IMR-90 (cell line): Measurements from ENCODE around the gene ASTN2. TPM values are rescaled to one million over a fixed set of nuclear protein-coding genes. Genes with fewer than 3 reads are reported as not detected.

Experiments
- ATAC-seq: fragments of 200-7000 bp; cut with Tn5 transposase; 2 replicates; pipeline ENCODE4 v1.9.1; 2020; ENCODE audit warnings: low read depth, mild to moderate bottlenecking, moderate library complexity
- BruUV-seq: library from RNA; stranded (reverse); fragments of 400-500 nt; replicated peaks from 2 replicates; lab custom pipeline; 2021; lab: Mats Ljungman, UMichigan
- CTCF ChIA-PET: fragments of 300-600 bp; formaldehyde crosslinking; extraction: SDS; loops from one replicate; lab custom pipeline; 2021; ENCODE audit warnings: antibody characterized with exemption; lab: Yijun Ruan, JAX
- POLR2A ChIA-PET: fragments of 300-600 bp; sonication (Branson Sonifier 250); formaldehyde crosslinking; loops from one replicate; lab custom pipeline; 2022; ENCODE audit warnings: antibody characterized with exemption; ENCODE audit not compliant: unreplicated experiment; lab: Charles Lee
- DNase-seq: peaks from one replicate; pipeline ENCODE4 v3.0.0; 2013
- H2AFZ ChIP-seq: replicated peaks from 2 replicates; pipeline ENCODE3; 2013; ENCODE audit warnings: low read length, mild to moderate bottlenecking; ENCODE audit not compliant: poor library complexity
- H2AK5ac ChIP-seq: 2 replicates; pipeline ENCODE4 v1.6.1; 2013; ENCODE audit warnings: low read depth, low read length, inconsistent platforms
- H2AK9ac ChIP-seq: replicated peaks from 2 replicates; pipeline ENCODE3; 2013; ENCODE audit warnings: mild to moderate bottlenecking, low read depth, low read length, moderate library complexity; ENCODE audit not compliant: poor library complexity
- H2BK120ac ChIP-seq: 2 replicates; pipeline ENCODE4 v1.6.1; 2013; ENCODE audit warnings: low read depth, low read length, inconsistent platforms
- H2BK15ac ChIP-seq: 3 replicates; pipeline ENCODE4 v1.6.1; 2013; ENCODE audit warnings: low read depth, low read length, inconsistent platforms
- H2BK20ac ChIP-seq: 2 replicates; pipeline ENCODE4 v1.6.1; 2013; ENCODE audit warnings: low read depth, mild to moderate bottlenecking, inconsistent platforms, low read length, moderate library complexity
- H2BK5ac ChIP-seq: 2 replicates; pipeline ENCODE4 v1.6.1; 2013; ENCODE audit warnings: mild to moderate bottlenecking, low read depth, low read length, inconsistent platforms; ENCODE audit not compliant: poor library complexity, severe bottlenecking
- H3K14ac ChIP-seq: replicated peaks from 2 replicates; pipeline ENCODE4 v1.6.1; 2013; ENCODE audit warnings: low read depth, low read length, inconsistent platforms
- H3K18ac ChIP-seq: 2 replicates; pipeline ENCODE4 v1.6.1; 2013; ENCODE audit warnings: low read depth, low read length, control low read depth
- H3K23ac ChIP-seq: 2 replicates; pipeline ENCODE4 v1.6.1; 2013; ENCODE audit warnings: low read depth, low read length, inconsistent platforms
- H3K27ac ChIP-seq: 2 replicates; pipeline ENCODE4 v1.5.1; 2013; ENCODE audit warnings: mild to moderate bottlenecking, control low read depth, low read length; ENCODE audit not compliant: insufficient read depth
- H3K27me3 ChIP-seq: 2 replicates; pipeline ENCODE4 v1.6.1; 2013; ENCODE audit warnings: low read length; ENCODE audit not compliant: control insufficient read depth, insufficient read depth
- H3K36me3 ChIP-seq: 2 replicates; pipeline ENCODE4 v1.6.1; 2013; ENCODE audit warnings: low read length, mixed read lengths; ENCODE audit not compliant: control insufficient read depth, insufficient read depth
- H3K4ac ChIP-seq: 2 replicates; pipeline ENCODE4 v1.6.1; 2013; ENCODE audit warnings: low read depth, low read length, inconsistent platforms
- H3K4me1 ChIP-seq: 2 replicates; pipeline ENCODE4 v1.6.1; 2013; ENCODE audit warnings: low read length, mixed read lengths; ENCODE audit not compliant: control insufficient read depth, insufficient read depth
- H3K4me2 ChIP-seq: 2 replicates; pipeline ENCODE4 v1.6.1; 2013; ENCODE audit warnings: low read depth, mild to moderate bottlenecking, control low read depth, low read length, moderate library complexity
- H3K4me3 ChIP-seq: 2 replicates; pipeline ENCODE4 v1.5.1; 2013; ENCODE audit warnings: low read depth, mild to moderate bottlenecking, control low read depth, low read length, moderate library complexity; ENCODE audit not compliant: insufficient read depth
- H3K56ac ChIP-seq: 2 replicates; pipeline ENCODE4 v1.6.1; 2013; ENCODE audit warnings: low read length, inconsistent platforms; ENCODE audit not compliant: insufficient read depth; ENCODE audit errors: extremely low read depth
- H3K79me1 ChIP-seq, 2 experiments: 2 replicates each; pipeline ENCODE4 v1.6.1; 2013; ENCODE audit warnings: low read length in 2 of 2, inconsistent platforms in 1 of 2, low read depth in 1 of 2
- H3K9ac ChIP-seq: 2 replicates; pipeline ENCODE4 v1.6.1; 2013; ENCODE audit warnings: low read depth, low read length, control low read depth
- H3K9me1 ChIP-seq: 2 replicates; pipeline ENCODE4 v1.6.1; 2013; ENCODE audit warnings: low read length, inconsistent platforms; ENCODE audit not compliant: insufficient read depth
- H3K9me3 ChIP-seq: 2 replicates; pipeline ENCODE4 v1.6.1; 2013; ENCODE audit warnings: low read length; ENCODE audit not compliant: control insufficient read depth, insufficient read depth
- H4K20me1 ChIP-seq: 2 replicates; pipeline ENCODE4 v1.6.1; 2013; ENCODE audit warnings: low read length, inconsistent platforms; ENCODE audit not compliant: insufficient read depth
- H4K5ac ChIP-seq: 2 replicates; pipeline ENCODE4 v1.6.1; 2013; ENCODE audit warnings: mild to moderate bottlenecking, low read depth, low read length, control low read depth
- H4K8ac ChIP-seq, 2 experiments: 2 replicates each; pipeline ENCODE4 v1.6.1; 2013; ENCODE audit warnings: low read depth in 2 of 2, low read length in 2 of 2, control low read depth in 1 of 2, inconsistent platforms in 1 of 2
- H4K91ac ChIP-seq: 2 replicates; pipeline ENCODE4 v1.6.1; 2013; ENCODE audit warnings: low read depth, low read length, inconsistent platforms; ENCODE audit not compliant: insufficient read depth
- BHLHE40 ChIP-seq: fragments of 150-350 bp; IDR thresholded peaks from 2 replicates; pipeline ENCODE4 v1.6.1; 2016; ENCODE audit warnings: mild to moderate bottlenecking, low read depth, low read length
- CEBPB ChIP-seq: IDR thresholded peaks from 2 replicates; pipeline ENCODE4 v1.6.1; 2012; ENCODE audit warnings: low read depth, low read length, improper control_type of control experiment
- CHD1 ChIP-seq: IDR thresholded peaks from 2 replicates; pipeline ENCODE4 v1.6.1; 2012; ENCODE audit warnings: low read depth, low read length, improper control_type of control experiment
- CTCF ChIP-seq: conservative IDR thresholded peaks from 2 replicates; pipeline ENCODE4 v1.5.1; 2012; ENCODE audit warnings: mild to moderate bottlenecking, low read depth, low read length, improper control_type of control experiment
- MAZ ChIP-seq: IDR thresholded peaks from 2 replicates; pipeline ENCODE4 v1.6.1; 2012; ENCODE audit warnings: low read depth, mild to moderate bottlenecking, low read length, improper control_type of control experiment, moderate library complexity, borderline replicate concordance
- MXI1 ChIP-seq: IDR thresholded peaks from 2 replicates; pipeline ENCODE4 v1.6.1; 2012; ENCODE audit warnings: low read depth, mild to moderate bottlenecking, low read length, moderate library complexity, borderline replicate concordance
- RAD21 ChIP-seq: IDR thresholded peaks from 2 replicates; pipeline ENCODE4 v1.6.1; 2012; ENCODE audit warnings: low read length, improper control_type of control experiment
- USF2 ChIP-seq: fragments of 150-350 bp; IDR thresholded peaks from 2 replicates; pipeline ENCODE4 v1.6.1; 2017; ENCODE audit warnings: mild to moderate bottlenecking, antibody characterized with exemption, low read length, low read depth
- WGBS, 2 experiments: methylation state at CpG; one replicate each; pipeline versions ENCODE4 v1.1.5 to v1.1.7; 2013; ENCODE audit warnings: missing lambda C conversion rate in 2 of 2; ENCODE audit not compliant: insufficient read length in 1 of 2; ENCODE audit errors: extremely low coverage in 2 of 2; 5-methylcytosine and 5-hydroxymethylcytosine counted together
- dilution Hi-C: fragments of 300-500 bp; cut with HindIII; formaldehyde crosslinking; loops from one replicate; pipeline ENCODE4 v1.14.3; 2018; ENCODE audit warnings: low sequenced_read_pairs; ENCODE audit not compliant: unreplicated experiment
- in situ Hi-C: fragments of 300-500 bp; cut with MboI; formaldehyde crosslinking; loops from 3 replicates; pipeline ENCODE4 v1.14.3; 2019; ENCODE audit warnings: low sequenced_read_pairs, inconsistent platforms, mixed read lengths
- intact Hi-C: fragments of 100-400 bp; cut with micrococcal nuclease; formaldehyde crosslinking; loops from 2 replicates; pipeline ENCODE4 v1.10.0; 2022
- polyA plus RNA-seq, 3 experiments: library from polyadenylated mRNA; depleted of rRNA; stranded (reverse); fragments of >200 nt; gene quantifications; 2 replicates each; pipeline ENCODE4 v1.2.3, GENCODE V29; 2012; ENCODE audit warnings: low replicate concordance in 1 of 3
- total RNA-seq: library from RNA; depleted of rRNA; stranded (reverse); fragments of >200 nt; gene quantifications from 2 replicates; pipeline ENCODE4 v1.2.3, GENCODE V29; 2012

ASTN2 gene
- total and polyA plus RNA-seq, 2 of the 4 experiments (the other 2 are of a cell fraction) = 3.8 to 6.8 TPM

GRCh38 chr9:116715751-116716150 lies 699.1 kb downstream of the ASTN2 start:
- H2AK9ac ChIP-seq = no peak overlapping the region
- no peak overlapping the region for H3K4ac ChIP-seq
- H3K4me3 ChIP-seq = no peak overlapping the region
- dilution Hi-C loops (no loop called here), intact Hi-C loops (no loop called here), in situ Hi-C loops (no loop called here)
- H3K56ac ChIP-seq = no peak overlapping the region
- no peak overlapping the region for H4K5ac ChIP-seq
- H3K36me3 ChIP-seq = no peaks in the 10 kb centered on the region
- no peaks in the 10 kb centered on the region for H4K20me1 ChIP-seq
- no peak overlapping the region for H3K9ac ChIP-seq
- no peaks in the 10 kb centered on the region for H3K9me1 ChIP-seq
- no peak overlapping the region for H2AFZ ChIP-seq
- H3K23ac ChIP-seq = no peak overlapping the region
- no peak overlapping the region for H2AK5ac ChIP-seq
- H3K79me1 ChIP-seq = no peaks in the 10 kb centered on the region
- DNase-seq = no peak
- WGBS, 2 experiments = no CpG with 5 or more reads among the region's 1 CpG
- ATAC-seq = no peak
- no peak overlapping the region for H4K91ac ChIP-seq
- no peak for TF ChIP-seq CHD1
- TF ChIP-seq CTCF = no peak
- no peak for TF ChIP-seq MAZ
- TF ChIP-seq BHLHE40 = no peak
- TF ChIP-seq RAD21 = no peak
- TF ChIP-seq USF2 = no peak
- no peak for TF ChIP-seq CEBPB
- no peak for TF ChIP-seq MXI1
- no peak overlapping the region for H3K4me2 ChIP-seq
- H2BK20ac ChIP-seq = no peak overlapping the region
- no peak overlapping the region for H2BK15ac ChIP-seq
- no peak overlapping the region for H4K8ac ChIP-seq
- no peaks in the 10 kb centered on the region for H3K4me1 ChIP-seq
- POLR2A ChIA-PET = no interaction called here
- H2BK120ac ChIP-seq = no peak overlapping the region
- no peak overlapping the region for H2BK5ac ChIP-seq
- BruUV-seq = no TSS peak
- H3K27me3 ChIP-seq = no peaks in the 10 kb centered on the region
- CTCF ChIA-PET = interaction anchor here (0.6 to 1.4 kb wide), 2 partner anchors 21 to 145 kb away, joined by 3 to 4 read pairs; no protein-coding TSS in a partner anchor
- H3K9me3 ChIP-seq = no peaks in the 10 kb centered on the region
- H3K14ac ChIP-seq = no peak overlapping the region
- H3K27ac ChIP-seq = no peak overlapping the region
- no peak overlapping the region for H3K18ac ChIP-seq
